Panc1 (cell line): Measurements from ENCODE around the gene SETD7.

Source experiments
- POLR2AphosphoS5 ChIP-seq: IDR thresholded peaks from 2 replicates; pipeline ENCODE4 v1.6.1; 2012; ENCODE audit warnings: mild to moderate bottlenecking, low read depth, low read length, moderate library complexity
- REST ChIP-seq, 2 experiments: IDR thresholded peaks; 2 replicates each; pipeline ENCODE4 v1.6.1; 2011 to 2012; ENCODE audit warnings: low read depth in 2 of 2, control low read depth in 1 of 2, low read length in 1 of 2, mild to moderate bottlenecking in 1 of 2, moderate library complexity in 1 of 2; ENCODE audit not compliant: insufficient read depth in 1 of 2
- TF ChIP-seq, protein P1 (sequence below): fragments of 450-650 bp; IDR thresholded peaks from 2 replicates; pipeline ENCODE4 v1.5.1; 2017; ENCODE audit warnings: mild to moderate bottlenecking

DNA sequence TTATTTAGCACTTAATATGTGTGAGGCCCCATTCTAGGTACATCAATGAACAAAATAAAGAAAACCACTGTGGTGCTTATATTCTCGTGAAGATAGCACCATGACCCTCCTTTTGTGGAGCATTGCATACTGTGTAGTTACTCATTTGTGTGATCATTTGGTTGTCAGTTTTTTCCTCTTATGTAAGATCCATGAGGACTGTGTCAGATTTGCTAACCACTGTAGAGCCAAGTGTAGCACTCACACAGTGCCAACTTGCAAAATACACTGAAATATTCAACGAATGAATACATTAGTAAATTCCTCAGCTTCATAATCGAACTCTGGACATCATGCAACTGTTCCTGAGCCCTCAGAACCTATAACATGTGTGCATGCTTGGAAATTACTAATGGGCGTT is 29.5 kb upstream of the SETD7 start:
- TF ChIP-seq, protein P1, sequence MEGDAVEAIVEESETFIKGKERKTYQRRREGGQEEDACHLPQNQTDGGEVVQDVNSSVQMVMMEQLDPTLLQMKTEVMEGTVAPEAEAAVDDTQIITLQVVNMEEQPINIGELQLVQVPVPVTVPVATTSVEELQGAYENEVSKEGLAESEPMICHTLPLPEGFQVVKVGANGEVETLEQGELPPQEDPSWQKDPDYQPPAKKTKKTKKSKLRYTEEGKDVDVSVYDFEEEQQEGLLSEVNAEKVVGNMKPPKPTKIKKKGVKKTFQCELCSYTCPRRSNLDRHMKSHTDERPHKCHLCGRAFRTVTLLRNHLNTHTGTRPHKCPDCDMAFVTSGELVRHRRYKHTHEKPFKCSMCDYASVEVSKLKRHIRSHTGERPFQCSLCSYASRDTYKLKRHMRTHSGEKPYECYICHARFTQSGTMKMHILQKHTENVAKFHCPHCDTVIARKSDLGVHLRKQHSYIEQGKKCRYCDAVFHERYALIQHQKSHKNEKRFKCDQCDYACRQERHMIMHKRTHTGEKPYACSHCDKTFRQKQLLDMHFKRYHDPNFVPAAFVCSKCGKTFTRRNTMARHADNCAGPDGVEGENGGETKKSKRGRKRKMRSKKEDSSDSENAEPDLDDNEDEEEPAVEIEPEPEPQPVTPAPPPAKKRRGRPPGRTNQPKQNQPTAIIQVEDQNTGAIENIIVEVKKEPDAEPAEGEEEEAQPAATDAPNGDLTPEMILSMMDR, result no peak
- no peak for TF ChIP-seq REST (IDR thresholded peaks at IDR 0.05; ENCODE audit: insufficient read depth in 1 of 2, low read depth in 2 of 2, low read length in 1 of 2)
- no peak for TF ChIP-seq POLR2AphosphoS5
